Small intestine (tissue), 7 donors: ENCODE measurements around the gene NIP7. TPM values are rescaled to one million over a fixed set of nuclear protein-coding genes. Genes with fewer than 3 reads are reported as not detected.

Experiments
- DNase-seq, 2 donors: peaks; one replicate each; pipeline versions ENCODE4 v3.0.0 to v3.0.0-alpha.2; 2013
- FAIRE-seq: peaks from 2 replicates; lab custom pipeline; 2012; peaks lifted over from hg19 to GRCh38; lab: Jason Lieb, UNC
- H3K27ac ChIP-seq, 3 donors: one replicate each; pipeline ENCODE4 v1.5.1; 2013; ENCODE audit warnings: low read length in 2 of 3, mild to moderate bottlenecking in 2 of 3, control low read depth in 1 of 3, inconsistent platforms in 1 of 3, low read depth in 1 of 3, moderate library complexity in 1 of 3
- H3K27me3 ChIP-seq, 3 donors: one replicate each; pipeline ENCODE4 v1.6.1; 2013; ENCODE audit warnings: low read length in 3 of 3, inconsistent platforms in 1 of 3; ENCODE audit not compliant: control insufficient read depth in 3 of 3, insufficient read depth in 3 of 3
- H3K36me3 ChIP-seq, 3 donors: one replicate each; pipeline ENCODE4 v1.6.1; 2013; ENCODE audit warnings: low read length in 3 of 3, inconsistent platforms in 1 of 3, low read depth in 1 of 3, mild to moderate bottlenecking in 1 of 3, moderate library complexity in 1 of 3; ENCODE audit not compliant: control insufficient read depth in 3 of 3, insufficient read depth in 2 of 3
- H3K4me1 ChIP-seq, 3 donors: one replicate each; pipeline ENCODE4 v1.6.1; 2013; ENCODE audit warnings: low read length in 2 of 3, inconsistent platforms in 1 of 3, low read depth in 1 of 3, mild to moderate bottlenecking in 1 of 3, moderate library complexity in 1 of 3; ENCODE audit not compliant: control insufficient read depth in 3 of 3, insufficient read depth in 2 of 3
- H3K4me3 ChIP-seq, 3 donors: one replicate each; pipeline ENCODE4 v1.5.1; 2013; ENCODE audit warnings: low read length in 3 of 3, control low read depth in 1 of 3, inconsistent platforms in 1 of 3, low read depth in 1 of 3, mild to moderate bottlenecking in 1 of 3, moderate library complexity in 1 of 3
- H3K9me3 ChIP-seq, 2 donors: one replicate each; pipeline ENCODE4 v1.6.1; 2013; ENCODE audit warnings: low read depth in 1 of 2, low read length in 1 of 2; ENCODE audit not compliant: control insufficient read depth in 2 of 2, insufficient read depth in 1 of 2
- WGBS, 3 donors: extraction: QIAGEN DNeasy Blood & Tissue Kit; methylation state at CpG; one replicate each; pipeline ENCODE4 v1.1.7; 2013; 5-methylcytosine and 5-hydroxymethylcytosine counted together
- polyA plus RNA-seq, 4 donors: library from polyadenylated mRNA; stranded (reverse) in 3 of 4; unstranded in 1 of 4; fragments of 200-250 nt in 3 of 4; fragments of 120-200 nt in 1 of 4; gene quantifications; one replicate each; pipeline versions ENCODE4 v1.2.1 to v1.2.3, GENCODE V29; 2013
- donor health status: healthy with polysubstance abuse.
- donor health status: control.
- donor health status: control.
- donor health status: Bipolar disorder and iron deficiency.
- donor health status: healthy.

The NIP7 gene
- polyA plus RNA-seq, 4 donors = 15.1 to 23.4 (median 15.8) TPM

- no peak for DNase-seq
- no peaks in the 10 kb centered on the region for H3K9me3 ChIP-seq
- no peak overlapping the region for H3K27ac ChIP-seq
- 91 to 93% (median 91%) methylated on average over 27 to 30 of the region's 30 CpGs for WGBS, 3 donors
- no peak for FAIRE-seq
- H3K36me3 ChIP-seq = peaks cover 35 to 97% (median 46%) of the 10 kb centered on the region in 3 donors
- H3K27me3 ChIP-seq = no peaks in the 10 kb centered on the region
- peaks cover 0 to 7% (median 0%) of the 10 kb centered on the region in 3 donors for H3K4me1 ChIP-seq
- H3K4me3 ChIP-seq = no peak overlapping the region
Observed at GRCh38 chr16:69319826-69320739, 19.5 kb upstream of the NIP7 start.

- peaks cover 36 to 97% (median 46%) of the 10 kb centered on the region in 3 donors for H3K36me3 ChIP-seq
- DNase-seq = no peak
- H3K27me3 ChIP-seq = no peaks in the 10 kb centered on the region
- no peak for FAIRE-seq
- H3K9me3 ChIP-seq = no peaks in the 10 kb centered on the region
- H3K4me3 ChIP-seq = no peak overlapping the region
- peaks cover 0 to 9% (median under 1%) of the 10 kb centered on the region in 3 donors for H3K4me1 ChIP-seq
- H3K27ac ChIP-seq = no peak overlapping the region
- 89 to 92% (median 92%) methylated on average over 13 of the region's 13 CpGs for WGBS, 3 donors
Observed at GRCh38 chr16:69320740-69321073, 18.9 kb upstream of the NIP7 start.

GRCh38 chr16:69321080-69321479 is 18.5 kb upstream of the NIP7 start:
- no peak overlapping the region for H3K27ac ChIP-seq
- no peak for FAIRE-seq
- H3K4me3 ChIP-seq = no peak overlapping the region
- no peaks in the 10 kb centered on the region for H3K27me3 ChIP-seq
- peaks cover 35 to 97% (median 42%) of the 10 kb centered on the region in 3 donors for H3K36me3 ChIP-seq
- WGBS, 3 donors = 92 to 93% (median 93%) methylated on average over 22 of the region's 22 CpGs
- H3K4me1 ChIP-seq = peaks cover 0 to 12% (median 5%) of the 10 kb centered on the region in 3 donors
- no peaks in the 10 kb centered on the region for H3K9me3 ChIP-seq
- no peak for DNase-seq

GRCh38 chr16:69322343-69322742 is 17.2 kb upstream of the NIP7 start:
- peaks cover under 1 to 25% (median 6%) of the 10 kb centered on the region in 3 donors for H3K4me1 ChIP-seq
- peaks cover 31 to 93% (median 38%) of the 10 kb centered on the region in 3 donors for H3K36me3 ChIP-seq
- no peak for DNase-seq
- H3K27me3 ChIP-seq = no peaks in the 10 kb centered on the region
- no peak overlapping the region for H3K27ac ChIP-seq
- no peaks in the 10 kb centered on the region for H3K9me3 ChIP-seq
- FAIRE-seq = no peak
- whole genome bisulfite sequencing, 3 donors = 89 to 94% (median 92%) methylated on average over 7 of the region's 7 CpGs
- H3K4me3 ChIP-seq = no peak overlapping the region

- no peaks in the 10 kb centered on the region for H3K9me3 ChIP-seq
- H3K4me3 ChIP-seq = no peak overlapping the region
- 89 to 93% (median 93%) methylated on average over 14 of the region's 14 CpGs for WGBS, 3 donors
- H3K4me1 ChIP-seq = peaks cover 2 to 32% (median 9%) of the 10 kb centered on the region in 3 donors
- FAIRE-seq (no peak), DNase-seq (no peak)
- peaks cover 30 to 94% (median 38%) of the 10 kb centered on the region in 3 donors for H3K36me3 ChIP-seq
- no peak overlapping the region for H3K27ac ChIP-seq
- H3K27me3 ChIP-seq = no peaks in the 10 kb centered on the region
Observed at GRCh38 chr16:69323415-69323814, 16.2 kb upstream of the NIP7 start.

GRCh38 chr16:69324013-69324531 is 15.5 kb upstream of the NIP7 start:
- WGBS, 3 donors = 63 to 71% (median 65%) methylated on average over 8 of the region's 8 CpGs
- no peak overlapping the region for H3K27ac ChIP-seq

GRCh38 chr16:69324585-69325253 is 14.9 kb upstream of the NIP7 start:
- no peaks in the 10 kb centered on the region for H3K27me3 ChIP-seq
- no peaks in the 10 kb centered on the region for H3K9me3 ChIP-seq
- H3K27ac ChIP-seq = no peak overlapping the region
- WGBS, 3 donors = 59 to 76% (median 65%) methylated on average over 10 of the region's 10 CpGs
- peaks cover 27 to 89% (median 31%) of the 10 kb centered on the region in 3 donors for H3K36me3 ChIP-seq
- H3K4me3 ChIP-seq = no peak overlapping the region
- H3K4me1 ChIP-seq = peaks cover 9 to 45% (median 10%) of the 10 kb centered on the region in 3 donors
- DNase-seq (no peak), FAIRE-seq (no peak)

More at GRCh38 chr16:69324013-69324531, 15.5 kb upstream of the NIP7 start:
- H3K9me3 ChIP-seq = no peaks in the 10 kb centered on the region
- peaks cover 27 to 93% (median 36%) of the 10 kb centered on the region in 3 donors for H3K36me3 ChIP-seq
- FAIRE-seq (no peak), DNase-seq (peak in 1 of 2 donors; percentile 61)
- H3K4me1 ChIP-seq = peaks cover 6 to 39% (median 9%) of the 10 kb centered on the region in 3 donors
- H3K4me3 ChIP-seq = no peak overlapping the region
- H3K27me3 ChIP-seq = no peaks in the 10 kb centered on the region

- Histone ChIP-seq H3K27ac (peak overlapping the region in 2 of 3 donors; percentile 56 to 79), H3K4me3 (no peak overlapping the region), H3K36me3 (peaks cover 18 to 79% (median 22%) of the 10 kb centered on the region in 3 donors), H3K27me3 (no peaks in the 10 kb centered on the region), H3K9me3 (no peaks in the 10 kb centered on the region), H3K4me1 (peaks cover 9 to 45% (median 10%) of the 10 kb centered on the region in 3 donors)
- 74 to 78% (median 77%) methylated on average over 6 of the region's 6 CpGs for WGBS, 3 donors
- FAIRE-seq (no peak), DNase-seq (no peak)
Observed at GRCh38 chr16:69325784-69326171, 13.8 kb upstream of the NIP7 start.
